ENCODE measurements around the gene ZNF324. TPM values are rescaled to one million over a fixed set of nuclear protein-coding genes. Genes with fewer than 3 reads are reported as not detected.

The ZNF324 gene
- total and polyA plus RNA-seq, 2 of the 13 experiments (the other 11 are each of a cell fraction or from before 2014, with no cell fraction given), result 1.1 to 4.7 TPM

- TF ChIP-seq, protein P1, sequence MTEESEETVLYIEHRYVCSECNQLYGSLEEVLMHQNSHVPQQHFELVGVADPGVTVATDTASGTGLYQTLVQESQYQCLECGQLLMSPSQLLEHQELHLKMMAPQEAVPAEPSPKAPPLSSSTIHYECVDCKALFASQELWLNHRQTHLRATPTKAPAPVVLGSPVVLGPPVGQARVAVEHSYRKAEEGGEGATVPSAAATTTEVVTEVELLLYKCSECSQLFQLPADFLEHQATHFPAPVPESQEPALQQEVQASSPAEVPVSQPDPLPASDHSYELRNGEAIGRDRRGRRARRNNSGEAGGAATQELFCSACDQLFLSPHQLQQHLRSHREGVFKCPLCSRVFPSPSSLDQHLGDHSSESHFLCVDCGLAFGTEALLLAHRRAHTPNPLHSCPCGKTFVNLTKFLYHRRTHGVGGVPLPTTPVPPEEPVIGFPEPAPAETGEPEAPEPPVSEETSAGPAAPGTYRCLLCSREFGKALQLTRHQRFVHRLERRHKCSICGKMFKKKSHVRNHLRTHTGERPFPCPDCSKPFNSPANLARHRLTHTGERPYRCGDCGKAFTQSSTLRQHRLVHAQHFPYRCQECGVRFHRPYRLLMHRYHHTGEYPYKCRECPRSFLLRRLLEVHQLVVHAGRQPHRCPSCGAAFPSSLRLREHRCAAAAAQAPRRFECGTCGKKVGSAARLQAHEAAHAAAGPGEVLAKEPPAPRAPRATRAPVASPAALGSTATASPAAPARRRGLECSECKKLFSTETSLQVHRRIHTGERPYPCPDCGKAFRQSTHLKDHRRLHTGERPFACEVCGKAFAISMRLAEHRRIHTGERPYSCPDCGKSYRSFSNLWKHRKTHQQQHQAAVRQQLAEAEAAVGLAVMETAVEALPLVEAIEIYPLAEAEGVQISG (CRISPR knock-in tag; IDR thresholded peaks at IDR 0.05), result peak; percentile 62
- TF ChIP-seq ZNF335 (CRISPR knock-in tag; IDR thresholded peaks at IDR 0.05), result no peak
- peak; percentile 70; the same call in 1 of the 2 replicates for TF ChIP-seq TAF1 (CRISPR knock-in tag; IDR thresholded peaks at IDR 0.05)
- TF ChIP-seq NR2F1 (CRISPR knock-in tag; IDR thresholded peaks at IDR 0.05), result peak; percentile 61 to 70; a peak in 2 of 4 replicates
- TF ChIP-seq AGO2 (optimal IDR thresholded peaks at IDR 0.05; ENCODE audit: low read depth, low read length), result peak; percentile 86
- TF ChIP-seq THAP11 (CRISPR knock-in tag; IDR thresholded peaks at IDR 0.05), result peak; percentile 62
- TF ChIP-seq ZNF180 (CRISPR knock-in tag; IDR thresholded peaks at IDR 0.05; ENCODE audit: borderline replicate concordance, low read depth), result no peak
- TF ChIP-seq TMF1 (CRISPR knock-in tag; IDR thresholded peaks at IDR 0.05; ENCODE audit: low read depth), result no peak
- no peak; the same call in 1 of the 2 replicates for TF ChIP-seq ZBTB37 (CRISPR knock-in tag; IDR thresholded peaks at IDR 0.05)
- TF ChIP-seq SOX13 (IDR thresholded peaks at IDR 0.05), result no peak
- TF ChIP-seq SOX13 (CRISPR knock-in tag; conservative IDR thresholded peaks at IDR 0.05 in 1 of 2, IDR thresholded peaks at IDR 0.05 in 1 of 2), result peak in 1 of 2 experiments; percentile 62; a peak in 1 of 4 replicates
- TF ChIP-seq ZSCAN21 (CRISPR knock-in tag; IDR thresholded peaks at IDR 0.05; ENCODE audit: borderline replicate concordance), result no peak
- peak; percentile 20; the same call in 1 of the 2 replicates for TF ChIP-seq AHR (CRISPR knock-in tag; IDR thresholded peaks at IDR 0.05)
- no peak for TF ChIP-seq ZBTB1 (CRISPR knock-in tag; IDR thresholded peaks at IDR 0.05; ENCODE audit: borderline replicate concordance)
- no peak for TF ChIP-seq ZFP41 (CRISPR knock-in tag; IDR thresholded peaks at IDR 0.05; ENCODE audit: borderline replicate concordance)
- TF ChIP-seq CBX5 (CRISPR knock-in tag; IDR thresholded peaks at IDR 0.05; ENCODE audit: borderline replicate concordance), result peak; percentile 46; the same call in 1 of the 2 replicates
- no peak for TF ChIP-seq SP140L (CRISPR knock-in tag; IDR thresholded peaks at IDR 0.05; ENCODE audit: borderline replicate concordance)
- TF ChIP-seq SSRP1 (CRISPR knock-in tag; IDR thresholded peaks at IDR 0.05), result no peak
- TF ChIP-seq, protein P2, sequence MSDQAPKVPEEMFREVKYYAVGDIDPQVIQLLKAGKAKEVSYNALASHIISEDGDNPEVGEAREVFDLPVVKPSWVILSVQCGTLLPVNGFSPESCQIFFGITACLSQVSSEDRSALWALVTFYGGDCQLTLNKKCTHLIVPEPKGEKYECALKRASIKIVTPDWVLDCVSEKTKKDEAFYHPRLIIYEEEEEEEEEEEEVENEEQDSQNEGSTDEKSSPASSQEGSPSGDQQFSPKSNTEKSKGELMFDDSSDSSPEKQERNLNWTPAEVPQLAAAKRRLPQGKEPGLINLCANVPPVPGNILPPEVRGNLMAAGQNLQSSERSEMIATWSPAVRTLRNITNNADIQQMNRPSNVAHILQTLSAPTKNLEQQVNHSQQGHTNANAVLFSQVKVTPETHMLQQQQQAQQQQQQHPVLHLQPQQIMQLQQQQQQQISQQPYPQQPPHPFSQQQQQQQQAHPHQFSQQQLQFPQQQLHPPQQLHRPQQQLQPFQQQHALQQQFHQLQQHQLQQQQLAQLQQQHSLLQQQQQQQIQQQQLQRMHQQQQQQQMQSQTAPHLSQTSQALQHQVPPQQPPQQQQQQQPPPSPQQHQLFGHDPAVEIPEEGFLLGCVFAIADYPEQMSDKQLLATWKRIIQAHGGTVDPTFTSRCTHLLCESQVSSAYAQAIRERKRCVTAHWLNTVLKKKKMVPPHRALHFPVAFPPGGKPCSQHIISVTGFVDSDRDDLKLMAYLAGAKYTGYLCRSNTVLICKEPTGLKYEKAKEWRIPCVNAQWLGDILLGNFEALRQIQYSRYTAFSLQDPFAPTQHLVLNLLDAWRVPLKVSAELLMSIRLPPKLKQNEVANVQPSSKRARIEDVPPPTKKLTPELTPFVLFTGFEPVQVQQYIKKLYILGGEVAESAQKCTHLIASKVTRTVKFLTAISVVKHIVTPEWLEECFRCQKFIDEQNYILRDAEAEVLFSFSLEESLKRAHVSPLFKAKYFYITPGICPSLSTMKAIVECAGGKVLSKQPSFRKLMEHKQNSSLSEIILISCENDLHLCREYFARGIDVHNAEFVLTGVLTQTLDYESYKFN (CRISPR knock-in tag; conservative IDR thresholded peaks at IDR 0.05), result peak; percentile 94
- TF ChIP-seq ZNF143 (CRISPR knock-in tag; IDR thresholded peaks at IDR 0.05), result peak; percentile 38; the same call in 1 of the 2 replicates
- no peak for TF ChIP-seq RFX1 (IDR thresholded peaks at IDR 0.05)
- TF ChIP-seq ZNF678 (CRISPR knock-in tag; IDR thresholded peaks at IDR 0.05), result no peak; the same call in 1 of the 2 replicates
- no peak for TF ChIP-seq MTA3 (CRISPR knock-in tag; IDR thresholded peaks at IDR 0.05)
These were observed 44.7 kb downstream of the ZNF324 start, which contains the start of gene SLC27A5 (continued) for GRCh38 chr19:58511353-58512208.
